SKM-1 treated with dmso at 0.1 percent for 144 hours (cell line): ENCODE measurements around the gene G2E3.
"Not testable (repeated sequence)": the region's sequence is repeated elsewhere in the genome, so short reads cannot be mapped to it uniquely, and the experiment has no call there.

Experiments used
- DNase-seq: peaks from one replicate; lab custom pipeline; 2025; ENCODE audit not compliant: unreplicated experiment; lab: John Stamatoyannopoulos, UW

The G2E3 gene, protein sequence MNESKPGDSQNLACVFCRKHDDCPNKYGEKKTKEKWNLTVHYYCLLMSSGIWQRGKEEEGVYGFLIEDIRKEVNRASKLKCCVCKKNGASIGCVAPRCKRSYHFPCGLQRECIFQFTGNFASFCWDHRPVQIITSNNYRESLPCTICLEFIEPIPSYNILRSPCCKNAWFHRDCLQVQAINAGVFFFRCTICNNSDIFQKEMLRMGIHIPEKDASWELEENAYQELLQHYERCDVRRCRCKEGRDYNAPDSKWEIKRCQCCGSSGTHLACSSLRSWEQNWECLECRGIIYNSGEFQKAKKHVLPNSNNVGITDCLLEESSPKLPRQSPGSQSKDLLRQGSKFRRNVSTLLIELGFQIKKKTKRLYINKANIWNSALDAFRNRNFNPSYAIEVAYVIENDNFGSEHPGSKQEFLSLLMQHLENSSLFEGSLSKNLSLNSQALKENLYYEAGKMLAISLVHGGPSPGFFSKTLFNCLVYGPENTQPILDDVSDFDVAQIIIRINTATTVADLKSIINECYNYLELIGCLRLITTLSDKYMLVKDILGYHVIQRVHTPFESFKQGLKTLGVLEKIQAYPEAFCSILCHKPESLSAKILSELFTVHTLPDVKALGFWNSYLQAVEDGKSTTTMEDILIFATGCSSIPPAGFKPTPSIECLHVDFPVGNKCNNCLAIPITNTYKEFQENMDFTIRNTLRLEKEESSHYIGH

DNA sequence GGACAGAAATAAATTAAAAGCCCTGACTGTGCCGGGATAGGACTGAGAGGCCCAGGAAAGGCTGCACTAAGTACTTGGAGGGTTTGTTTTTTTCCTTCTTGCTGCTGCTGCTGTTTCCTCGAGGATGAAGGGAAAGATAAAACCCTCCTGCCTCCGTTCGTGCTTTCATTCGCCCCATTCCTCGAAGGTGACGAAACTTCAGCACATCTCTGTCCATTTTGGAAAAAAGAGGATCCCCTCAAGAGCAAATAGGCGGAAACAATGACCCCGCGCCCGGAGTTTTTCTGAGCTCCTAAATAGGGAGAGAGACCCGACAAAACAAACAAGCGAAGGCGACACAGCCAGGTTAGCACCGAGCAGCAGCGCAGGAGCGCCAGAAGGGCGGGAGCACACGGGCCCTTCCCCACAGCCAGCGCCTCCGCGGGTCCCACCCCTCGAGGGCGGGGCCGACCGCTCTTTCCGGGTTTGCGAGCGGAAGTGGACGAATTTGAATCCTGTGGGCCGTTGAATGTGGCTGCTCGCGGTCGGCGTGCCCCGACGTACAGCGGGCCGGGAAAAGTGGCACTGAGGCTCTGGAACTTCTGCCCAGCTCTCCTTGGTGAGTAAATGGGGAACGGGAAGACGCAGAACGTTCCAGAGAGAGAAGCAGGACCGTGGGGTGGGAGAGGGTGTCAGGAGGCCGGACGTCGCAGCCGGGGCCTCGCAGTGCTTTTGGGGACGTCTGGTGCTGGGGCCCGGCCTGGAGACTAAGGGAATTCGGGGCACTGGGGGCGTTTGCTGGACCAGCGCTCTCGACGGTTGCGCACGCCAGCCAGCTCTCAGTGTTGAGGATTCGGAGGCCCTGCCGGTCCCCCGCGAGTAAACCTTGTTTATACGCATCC lies at the start of gene G2E3:
Gene G2E3 (plus strand): TSS at position 484 of the 881 bp plus-strand sequence. CDS start 21,922 bp downstream, outside the sequence.
- DNase-seq, result peak; percentile 41

DNA sequence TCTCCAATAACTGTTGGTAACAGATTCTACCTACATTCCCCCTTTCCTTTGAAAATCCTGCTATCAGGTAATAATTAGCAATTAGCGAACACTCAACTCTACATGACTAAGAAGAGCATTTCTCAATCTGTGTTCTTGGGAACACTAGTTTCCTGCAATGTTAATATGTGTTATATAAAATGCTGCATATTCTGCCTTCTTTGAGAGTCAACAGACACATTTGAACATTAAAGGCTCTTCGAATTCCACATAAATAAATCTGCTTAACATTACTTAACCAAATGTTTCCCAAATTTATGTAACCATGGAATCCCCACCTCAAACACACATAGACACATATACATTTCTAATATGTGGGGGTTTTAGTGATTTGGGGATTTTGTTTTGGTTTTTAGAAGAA lies 41.2 kb upstream of the G2E3 start:
- DNase-seq, result no peak

DNA sequence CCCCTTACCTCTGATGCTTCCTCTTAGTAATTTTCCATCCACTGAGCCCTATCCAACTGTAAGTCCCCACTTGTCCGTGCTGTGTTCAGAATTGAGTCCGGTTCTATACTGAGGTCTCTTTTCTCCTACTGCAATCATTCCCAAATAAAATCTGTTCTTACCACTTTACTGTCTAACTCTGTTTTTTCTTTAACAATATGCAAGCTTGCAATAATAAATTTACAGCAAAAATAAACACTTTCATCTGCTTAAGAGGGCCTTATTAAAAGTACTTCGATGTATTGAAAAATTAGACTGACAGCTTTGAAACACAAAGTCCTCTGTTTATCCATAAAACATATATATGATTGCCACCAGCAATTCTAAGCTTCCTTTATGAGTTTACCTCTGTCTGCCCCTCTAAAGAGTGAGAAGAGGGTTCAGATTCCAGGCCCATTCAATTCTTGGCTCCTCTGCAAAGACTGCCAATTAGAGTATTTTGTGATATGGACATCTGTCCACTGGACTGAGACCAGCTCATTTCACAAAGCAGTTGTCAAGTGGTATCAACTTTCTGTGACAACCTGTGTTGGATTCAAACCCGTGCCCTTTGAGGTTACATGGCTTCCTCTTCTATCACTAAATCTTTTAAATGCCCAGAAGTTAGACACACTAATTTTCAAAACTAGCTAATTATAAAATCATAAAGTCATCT lies 39.9 kb upstream of the G2E3 start:
- DNase-seq, result no peak

DNA sequence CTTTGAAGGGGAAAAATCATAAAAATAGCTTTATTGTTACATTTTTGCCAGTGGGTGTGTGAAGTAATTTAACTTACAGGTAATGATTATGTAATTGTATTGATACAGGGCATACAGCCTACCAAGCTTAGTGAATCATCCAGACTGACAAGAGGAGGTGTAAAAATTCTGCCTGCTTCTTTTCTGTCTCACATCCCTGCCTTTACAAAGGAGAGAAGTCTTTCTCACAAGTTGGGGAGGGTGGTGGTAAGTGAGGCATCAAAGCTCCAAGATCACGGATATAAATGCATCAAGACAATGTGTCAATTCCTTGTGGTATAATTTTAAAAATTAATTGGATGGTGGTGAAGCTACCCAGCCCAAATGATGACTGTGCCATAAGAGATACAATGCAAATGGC lies 39.0 kb upstream of the G2E3 start:
- no peak for DNase-seq

DNA sequence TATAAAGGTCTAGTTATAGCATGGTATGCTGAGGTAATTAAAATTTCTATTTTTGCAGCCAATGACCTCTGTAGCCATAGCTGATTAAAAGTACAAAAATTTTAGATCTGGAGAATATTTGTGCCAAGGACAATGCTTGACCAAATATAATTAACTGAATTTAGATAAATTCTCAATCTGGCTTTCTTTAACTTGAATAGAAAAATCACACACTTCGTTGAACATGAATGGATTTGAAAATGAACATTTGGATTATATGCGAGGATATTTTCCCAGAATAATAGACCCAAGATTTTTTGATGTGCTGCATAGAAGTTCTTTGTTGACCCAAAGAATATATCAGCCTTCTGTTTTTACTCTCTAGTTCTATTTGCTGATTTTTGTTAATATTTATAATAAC lies 38.4 kb upstream of the G2E3 start:
- no peak for DNase-seq

DNA sequence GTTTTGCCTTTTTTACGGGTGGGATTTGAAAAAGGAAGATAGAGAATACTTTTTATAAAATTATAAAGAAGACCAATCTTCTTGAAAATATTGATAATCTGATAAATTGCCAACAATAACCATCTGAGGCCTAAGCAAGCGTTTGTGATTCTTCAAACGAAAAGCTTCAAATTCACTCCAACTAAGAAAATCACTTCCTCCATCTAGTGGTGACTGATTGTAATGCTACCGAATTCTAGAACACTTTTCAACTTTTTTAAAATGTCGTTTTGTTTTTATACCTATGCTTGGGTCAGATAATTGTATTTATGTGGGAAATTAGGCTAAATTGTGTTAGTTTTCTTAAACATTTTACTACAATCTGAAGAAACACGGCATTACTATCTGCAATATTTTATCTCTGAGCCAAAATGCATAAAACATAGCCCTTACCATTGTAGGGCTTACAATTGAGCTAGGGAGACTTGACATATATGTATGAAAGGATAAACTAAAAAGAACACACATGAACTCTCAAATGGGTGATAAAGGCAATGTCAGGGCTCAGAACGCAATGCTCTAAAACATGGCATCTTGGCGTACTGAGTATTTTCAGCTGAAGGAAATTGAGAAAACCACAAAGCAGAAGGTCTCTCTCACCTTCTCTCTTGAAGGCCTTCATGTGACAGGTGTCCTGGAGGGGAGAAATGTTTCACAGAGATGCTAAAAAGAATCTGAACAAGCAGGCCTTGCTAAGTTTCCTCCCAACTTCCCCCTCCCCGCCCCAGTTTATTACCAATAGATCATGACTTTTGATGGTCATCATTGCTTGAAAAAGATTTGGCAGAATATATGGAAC lies 36.8 kb upstream of the G2E3 start:
- DNase-seq, result peak; percentile 33

DNA sequence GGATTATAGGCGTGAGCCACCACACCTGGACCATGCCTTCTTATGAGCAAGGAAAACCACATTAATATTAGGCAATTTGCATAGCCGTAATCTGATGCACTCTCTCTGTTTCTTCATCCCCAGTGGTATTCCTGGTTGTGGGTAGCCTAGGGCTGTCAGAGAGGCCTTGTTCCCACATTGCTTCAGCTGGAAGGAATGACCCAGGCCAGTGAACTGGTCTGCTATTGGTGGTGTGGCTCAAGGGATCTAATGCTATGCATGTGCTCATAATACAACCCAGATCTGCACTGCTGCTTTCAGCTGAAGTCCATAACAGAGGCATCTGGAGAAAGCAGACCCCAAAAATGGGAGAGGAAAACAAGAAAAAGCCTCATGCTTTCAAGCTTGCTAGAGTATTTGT lies 33.1 kb upstream of the G2E3 start:
- DNase-seq, result no peak

DNA sequence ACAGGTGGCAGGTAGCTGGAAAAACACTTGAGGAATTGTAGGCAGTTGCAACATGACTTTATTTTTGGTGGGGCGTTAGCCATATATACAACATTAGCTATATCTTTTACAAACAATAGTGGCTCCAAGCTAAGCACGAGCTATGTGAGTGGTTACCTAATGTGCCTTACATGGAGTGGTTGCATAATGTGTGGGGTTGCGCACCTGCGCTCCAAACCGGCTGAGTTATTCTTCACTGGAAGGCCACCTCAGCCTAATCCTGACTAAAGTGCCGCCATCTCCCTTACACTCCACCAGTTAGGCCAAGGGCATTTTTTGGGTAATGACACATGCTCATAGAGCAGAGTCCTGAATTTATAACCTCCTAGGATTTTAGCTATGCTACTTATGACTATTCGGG lies 31.8 kb upstream of the G2E3 start:
- no peak for DNase-seq

DNA sequence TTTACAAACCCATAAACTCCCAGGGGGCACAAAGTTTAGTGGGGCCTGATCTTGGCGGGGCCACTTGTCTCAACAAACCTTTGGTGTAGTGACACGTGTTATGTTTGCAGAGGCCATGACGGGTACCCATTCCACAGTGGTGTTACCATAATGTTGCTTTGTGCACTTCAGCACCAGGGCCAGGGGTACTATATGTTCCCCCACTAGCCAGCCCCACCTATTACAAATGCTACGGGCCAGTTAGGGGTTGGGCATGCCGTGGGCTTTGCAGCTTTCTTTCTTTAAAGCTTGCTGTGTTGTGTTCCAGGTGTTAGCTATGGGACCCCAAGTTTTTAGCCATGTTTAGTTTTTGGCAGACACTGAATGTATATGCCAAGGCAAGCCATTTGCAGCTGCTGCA lies 30.8 kb upstream of the G2E3 start:
- no peak for DNase-seq

DNA sequence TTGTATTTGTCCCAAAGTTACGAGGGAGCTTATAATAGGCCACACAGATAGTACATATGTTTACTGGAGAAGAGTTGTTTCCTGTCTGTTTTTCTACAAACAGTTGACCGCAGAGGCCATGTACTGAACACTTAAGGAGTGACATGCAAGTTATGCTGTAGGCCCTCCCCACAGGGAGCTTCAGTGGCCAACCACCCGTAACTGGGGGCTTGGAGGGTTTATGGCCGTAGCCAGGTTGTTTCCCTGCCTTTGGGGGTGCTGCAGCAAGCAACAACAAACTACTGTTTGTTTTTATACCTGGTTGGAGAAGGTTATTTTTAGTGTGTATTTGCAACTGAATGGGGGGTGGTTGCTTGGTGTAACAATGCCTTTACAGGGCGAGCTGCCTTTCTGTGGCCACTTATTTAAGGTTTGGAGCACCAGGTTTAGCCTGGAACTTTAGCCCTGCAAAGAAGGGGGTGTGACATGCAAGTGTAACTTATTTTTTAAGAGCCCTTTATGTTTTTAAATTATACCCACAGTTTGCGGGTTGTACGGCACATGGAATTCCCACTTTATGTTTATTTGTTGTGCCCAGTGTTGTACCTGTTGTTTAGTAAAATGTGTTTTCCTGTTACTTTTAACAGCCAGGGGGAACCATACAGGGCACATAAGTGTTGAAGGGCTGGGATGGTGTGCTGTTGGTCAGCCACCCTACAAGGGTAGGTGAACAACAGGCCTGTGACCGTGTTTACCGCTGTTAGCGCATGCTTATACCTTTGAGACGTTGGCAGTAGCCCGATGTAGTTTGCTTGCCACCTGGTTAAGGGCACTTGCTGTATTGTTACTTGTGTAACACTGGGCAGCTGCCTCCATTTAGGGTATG lies 29.9 kb upstream of the G2E3 start:
- no peak for DNase-seq

DNA sequence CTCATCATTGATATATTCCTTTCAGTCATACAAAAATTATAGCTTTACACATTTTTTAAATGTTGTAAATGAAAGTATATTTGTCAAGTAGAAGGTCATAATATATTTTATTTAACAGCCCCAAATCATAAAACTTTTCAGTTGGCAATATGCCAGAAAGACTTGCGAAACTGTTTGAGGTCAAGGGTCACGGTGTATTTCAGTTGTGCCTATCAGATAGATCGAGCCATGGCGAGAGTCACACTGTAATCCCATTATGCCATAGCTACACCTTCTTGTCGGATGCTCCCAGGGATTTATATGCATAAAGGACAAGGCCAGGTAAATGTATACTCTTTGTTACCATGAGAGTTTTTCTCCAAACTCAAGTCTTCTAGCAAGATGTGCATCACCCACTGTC lies 26.7 kb upstream of the G2E3 start:
- no peak for DNase-seq

DNA sequence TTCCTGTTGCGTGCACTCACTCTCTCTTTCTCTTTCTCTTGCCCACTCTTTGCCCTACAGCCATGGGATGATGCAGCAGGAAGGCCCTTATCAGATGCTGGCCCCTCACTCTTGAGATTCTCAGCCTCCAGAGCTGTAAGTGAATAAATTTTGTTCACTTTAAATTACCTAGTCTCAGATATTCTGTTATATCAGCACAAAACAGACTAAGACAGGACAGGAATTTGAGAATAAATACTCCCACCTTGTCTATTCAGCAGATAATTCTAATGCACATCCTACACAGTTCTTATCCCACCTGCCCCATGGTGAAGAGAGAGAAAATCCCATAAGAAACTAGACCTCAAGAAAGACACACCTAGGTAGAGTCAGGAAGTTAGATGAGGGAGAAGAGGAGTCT lies 25.8 kb upstream of the G2E3 start:
- DNase-seq, result no peak

DNA sequence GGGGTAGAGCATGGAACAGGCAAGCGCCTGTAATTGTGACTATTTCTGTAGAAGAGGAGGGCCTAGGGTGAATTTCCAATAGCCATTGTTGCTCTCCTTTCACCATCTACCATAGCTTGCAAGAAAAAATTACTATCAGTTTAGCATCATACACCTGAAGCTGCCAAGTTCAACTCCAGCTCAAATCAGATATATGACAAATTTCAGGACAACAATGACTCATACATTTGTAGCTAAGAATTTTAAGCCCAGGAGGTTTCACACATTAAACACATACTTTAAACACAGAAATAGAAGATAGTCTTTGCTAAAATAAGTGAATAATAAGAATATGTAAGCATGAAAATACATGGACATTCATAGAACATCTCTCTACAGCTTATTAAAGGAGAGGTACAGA lies 17.6 kb upstream of the G2E3 start:
- no peak for DNase-seq

DNA sequence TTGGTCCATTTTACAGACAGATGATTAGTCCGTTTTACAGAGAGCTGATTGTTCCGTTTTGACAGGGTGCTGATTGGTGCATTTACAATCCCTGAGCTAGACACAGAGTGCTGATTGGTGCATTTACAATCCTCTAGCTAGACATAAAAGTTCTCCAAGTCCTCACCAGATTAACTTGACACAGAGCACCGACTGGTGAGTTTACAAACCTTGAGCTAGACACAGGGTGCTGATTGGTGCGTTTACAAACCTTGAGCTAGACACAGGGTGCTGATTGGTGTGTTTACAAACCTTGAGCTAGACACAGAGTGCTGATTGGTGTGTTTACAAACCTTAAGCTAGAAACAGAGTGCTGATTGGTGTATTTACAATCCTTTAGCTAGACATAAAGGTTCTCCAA lies 12.2 kb upstream of the G2E3 start:
- DNase-seq, result not testable (repeated sequence)

DNA sequence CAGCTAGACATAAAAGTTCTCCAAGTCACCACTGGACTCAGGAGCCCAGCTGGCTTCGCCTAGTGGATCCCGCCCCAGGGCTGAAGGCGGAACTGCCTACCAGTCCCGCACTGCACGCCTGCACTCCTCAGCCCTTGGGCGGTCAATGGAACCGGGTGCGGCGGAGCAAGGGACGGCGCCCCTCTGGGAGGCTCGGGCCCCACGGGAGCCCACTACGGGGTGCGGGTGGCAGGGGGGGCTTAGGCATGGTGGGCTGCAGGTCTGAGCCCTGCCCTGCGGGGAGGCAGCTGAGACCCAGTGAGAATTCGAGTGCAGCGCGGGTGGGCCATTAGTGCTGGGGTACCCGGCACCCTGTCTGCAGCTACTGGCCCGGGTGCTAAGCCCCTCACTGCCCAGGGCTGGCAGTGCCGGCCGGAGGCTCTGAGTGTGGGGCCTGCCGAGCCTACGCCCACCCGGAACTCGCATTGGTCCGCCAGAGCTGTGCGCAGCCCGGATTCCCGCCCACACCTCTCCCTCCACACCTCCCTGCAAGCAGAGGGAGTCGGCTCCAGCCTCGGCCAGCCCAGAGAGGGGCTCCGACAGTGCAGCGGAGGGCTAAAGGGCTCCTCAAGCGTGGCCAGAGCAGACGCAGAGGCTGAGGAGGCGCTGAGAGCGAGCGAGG lies 11.4 kb upstream of the G2E3 start:
- no peak for DNase-seq

DNA sequence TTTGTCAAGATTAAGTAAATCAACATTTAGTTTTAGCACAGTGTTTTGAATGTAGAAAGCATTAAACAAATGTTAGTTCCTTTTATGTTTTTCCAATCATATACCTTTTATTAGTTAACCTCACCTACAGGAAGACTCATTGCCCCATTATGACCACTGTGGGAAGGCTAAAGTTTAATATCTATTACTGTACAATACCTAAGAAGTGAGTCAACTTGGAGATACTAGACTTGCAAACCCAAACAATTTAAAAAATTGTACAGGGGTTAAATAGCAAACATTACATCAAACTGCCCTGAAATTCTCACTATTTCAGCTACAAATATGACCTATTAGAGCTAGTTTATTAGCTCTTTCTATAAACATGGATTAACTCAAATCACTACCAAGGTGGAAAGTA lies 8.6 kb upstream of the G2E3 start:
- no peak for DNase-seq

DNA sequence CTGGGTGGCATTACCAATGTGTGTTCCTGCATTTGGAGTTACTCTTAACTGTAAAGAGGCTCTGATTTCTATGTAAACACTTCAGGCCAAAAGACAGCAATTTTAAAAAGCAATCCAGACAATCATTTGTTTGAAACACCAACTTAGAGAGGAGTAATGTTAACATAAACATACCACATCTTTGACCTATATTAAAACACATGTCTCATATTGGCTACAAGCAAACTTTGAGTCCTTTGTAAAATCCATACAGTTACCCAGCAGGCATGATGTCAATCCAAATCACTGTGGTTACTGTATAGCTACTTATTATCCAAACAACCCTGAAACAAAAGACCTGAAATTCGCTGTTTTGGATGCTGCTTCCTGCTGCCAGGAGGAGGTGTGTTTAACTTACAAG lies 7.5 kb upstream of the G2E3 start:
- DNase-seq, result no peak

DNA sequence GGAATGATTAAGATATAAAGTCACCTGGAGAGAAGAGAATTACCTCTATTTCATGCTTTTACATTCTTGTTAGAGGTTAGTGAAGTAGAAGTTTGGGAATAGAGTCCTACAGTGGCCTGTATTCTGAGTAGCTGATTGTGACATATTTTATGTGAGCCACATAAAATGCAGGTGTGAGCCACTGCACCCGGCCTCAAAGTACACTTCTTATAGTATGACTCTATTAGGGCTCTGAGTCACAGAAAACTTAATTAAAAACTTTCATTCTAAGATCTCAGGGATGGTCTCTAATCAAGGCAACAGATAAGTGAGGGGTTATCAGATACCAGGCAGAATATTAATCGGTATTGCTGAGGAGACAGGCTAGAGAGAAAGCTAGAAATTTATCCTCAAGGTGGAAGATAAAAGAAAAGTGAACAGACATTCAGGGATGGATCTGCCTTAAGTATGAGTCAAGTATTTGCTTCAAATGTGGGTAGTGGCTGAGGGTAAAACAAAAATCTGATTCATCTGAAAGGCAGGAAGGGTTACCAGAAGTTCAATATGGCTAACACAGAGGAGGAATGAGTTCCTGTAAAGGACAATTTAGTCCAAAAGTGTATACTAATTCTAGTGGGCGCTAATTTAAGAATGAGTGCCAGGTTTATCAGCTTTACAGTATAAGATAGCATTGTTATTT lies 5.5 kb upstream of the G2E3 start:
- no peak for DNase-seq
